NCI-H2196 treated with DMSO at 0.1 percent for 48 hours (cell line): ENCODE data around the gene SNAPIN.

Experiments
- DNase-seq: peaks from one replicate; lab custom pipeline; 2025; ENCODE audit not compliant: unreplicated experiment; lab: John Stamatoyannopoulos, UW

SNAPIN gene

GRCh38 chr1:153699768-153700167, 41.3 kb downstream of the SNAPIN start:
- DNase-seq = no peak

GRCh38 chr1:153705484-153705883, 47.0 kb downstream of the SNAPIN start:
- no peak for DNase-seq

GRCh38 chr1:153711026-153711425, 52.5 kb downstream of the SNAPIN start:
- no peak for DNase-seq
